Peyer's patch (tissue), 4 donors: Measurements from ENCODE around the gene B9D2.

ENCODE experiments used
- CTCF ChIP-seq, 6 experiments: fragments of 450-650 bp in 4 of 6; fragments of 200-600 bp in 2 of 6; sonication (generic) in 1 of 6; IDR thresholded peaks; one replicate each; pipeline ENCODE4 v1.5.1; 2017 to 2019; ENCODE audit warnings: antibody characterized with exemption in 6 of 6, mild to moderate bottlenecking in 3 of 6, moderate library complexity in 1 of 6
- POLR2A ChIP-seq, 2 donors: fragments of 450-650 bp; IDR thresholded peaks; one replicate each; pipeline ENCODE4 v1.5.1; 2017; ENCODE audit warnings: antibody characterized with exemption in 2 of 2, mild to moderate bottlenecking in 2 of 2, moderate library complexity in 2 of 2

DNA sequence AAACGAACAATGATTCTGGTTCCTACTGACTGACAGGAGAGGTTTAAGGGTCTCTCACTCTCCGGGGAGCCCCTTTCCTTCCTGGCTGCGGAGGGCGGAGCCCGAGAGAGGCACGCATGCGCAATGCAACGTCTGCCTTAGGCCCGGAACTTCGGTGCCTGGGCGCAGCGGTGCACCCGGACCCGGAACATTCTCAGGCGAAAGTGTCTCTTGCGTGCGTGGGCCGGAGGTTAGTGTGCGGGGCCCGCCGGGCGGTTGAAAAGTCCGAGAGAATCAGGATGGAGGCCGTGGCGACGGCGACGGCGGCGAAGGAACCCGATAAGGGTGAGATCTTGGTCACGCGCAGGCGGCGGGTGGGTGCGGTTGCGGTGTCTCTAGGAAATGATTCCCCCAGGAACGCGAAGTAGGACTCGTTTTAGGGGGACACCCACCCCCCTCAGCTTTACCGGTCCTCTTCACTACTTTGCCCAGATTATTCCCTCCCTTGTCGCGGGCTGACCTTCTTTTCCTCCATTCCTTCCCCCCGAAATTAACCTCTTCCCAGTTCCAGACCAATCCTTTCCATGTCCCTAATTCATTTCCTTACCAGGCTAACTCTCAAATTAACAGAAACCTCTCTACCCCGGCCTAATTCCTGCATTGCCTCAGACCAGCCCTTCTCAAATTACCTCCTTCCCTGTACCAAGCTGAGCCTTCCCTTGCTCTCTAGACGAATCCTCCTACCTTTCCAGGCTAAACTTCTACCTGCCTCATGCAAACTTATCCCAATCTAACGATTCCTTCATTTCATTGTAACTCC, 53.7 kb downstream of the B9D2 start, which contains the start of gene CCDC97:
- TF ChIP-seq CTCF (IDR thresholded peaks at IDR 0.05) (no peak), POLR2A (IDR thresholded peaks at IDR 0.05) (peak; percentile 65 to 74)
